Spleen (tissue), 7 donors: ENCODE measurements around the gene PNPO.

ENCODE experiments used
- CTCF ChIP-seq, 11 experiments: fragments of 200-600 bp in 7 of 11; fragments of 450-650 bp in 4 of 11; sonication (generic) in 4 of 11; IDR thresholded peaks in 8 of 11; conservative IDR thresholded peaks in 3 of 11; 1 replicate in 7 of 11; 2 replicates in 4 of 11; pipeline versions ENCODE4 v1.4.0 to v1.8.0; 2016 to 2021; ENCODE audit warnings: antibody characterized with exemption in 11 of 11, inconsistent platforms in 4 of 11, mild to moderate bottlenecking in 1 of 11
- POLR2A ChIP-seq, 3 donors: fragments of 450-650 bp; IDR thresholded peaks; one replicate each; pipeline ENCODE4 v1.5.1; 2017; ENCODE audit warnings: antibody characterized with exemption in 3 of 3, mild to moderate bottlenecking in 1 of 3
- donor health status: DM: no; HTN: no; CAD: no; lungs with moderate emphysema.
- donor health status: DM: no; HTN: no; CAD: no.
- donor health status: DM: no; HTN: no; CAD: no.

- TF ChIP-seq CTCF (IDR thresholded peaks at IDR 0.05 in 8 of 11, conservative IDR thresholded peaks at IDR 0.05 in 3 of 11): no peak
- TF ChIP-seq POLR2A (IDR thresholded peaks at IDR 0.05): no peak
Measured at GRCh38 chr17:47906443-47906842, 34.9 kb upstream of the PNPO start.
